GM21381 (cell line): Measurements from ENCODE around the gene ACAN.
A peak's percentile ranks its signal among the peaks of the same experiment; 100 is the strongest.

Experiments
- ATAC-seq: cut with Tn5 transposase; IDR thresholded peaks from one replicate; pipeline ENCODE4 v1.9.1; 2021; ENCODE audit warnings: mild to moderate bottlenecking, moderate library complexity; ENCODE audit not compliant: unreplicated experiment

The ACAN gene

DNA sequence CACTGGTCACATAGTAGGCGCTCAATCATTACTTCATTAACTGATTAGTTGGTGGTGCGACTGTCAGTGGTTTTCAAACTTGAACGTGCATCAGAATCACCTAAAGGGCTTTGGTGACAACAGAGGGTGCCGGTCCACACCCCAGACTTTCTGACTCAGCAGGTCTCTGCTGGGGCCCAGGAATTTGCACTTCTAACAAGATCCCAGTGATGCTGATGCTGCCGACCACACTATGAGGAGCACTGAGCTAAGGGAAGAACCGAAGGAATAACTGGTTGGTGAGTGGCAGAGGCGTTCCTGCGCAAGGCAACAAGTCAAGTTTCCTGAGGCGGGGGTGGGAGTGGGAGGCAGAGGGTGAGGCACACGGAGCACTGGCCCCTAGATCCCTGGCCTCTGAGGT is 73.3 kb downstream of the ACAN start:
- no peak for ATAC-seq

DNA sequence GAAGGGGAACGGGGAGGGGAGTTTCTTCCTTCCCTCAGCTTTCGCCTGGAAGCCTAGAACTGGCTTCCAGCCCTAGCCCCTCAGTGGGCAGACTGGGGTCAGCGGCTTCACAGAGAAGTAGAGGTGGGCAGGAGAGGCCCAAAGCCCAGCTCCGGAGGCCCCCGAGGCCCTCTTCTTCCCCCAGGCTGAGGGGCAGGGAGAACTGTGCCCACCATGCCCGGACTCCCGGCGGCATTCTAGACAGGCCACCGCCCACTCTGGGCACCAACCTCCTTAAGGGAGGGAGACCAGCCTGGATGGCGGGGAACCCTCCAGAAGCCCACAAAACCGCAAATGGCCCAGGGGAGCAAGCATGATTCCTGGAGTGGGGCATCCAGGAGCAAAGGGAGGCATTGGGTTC is 74.2 kb downstream of the ACAN start:
- ATAC-seq = no peak

DNA sequence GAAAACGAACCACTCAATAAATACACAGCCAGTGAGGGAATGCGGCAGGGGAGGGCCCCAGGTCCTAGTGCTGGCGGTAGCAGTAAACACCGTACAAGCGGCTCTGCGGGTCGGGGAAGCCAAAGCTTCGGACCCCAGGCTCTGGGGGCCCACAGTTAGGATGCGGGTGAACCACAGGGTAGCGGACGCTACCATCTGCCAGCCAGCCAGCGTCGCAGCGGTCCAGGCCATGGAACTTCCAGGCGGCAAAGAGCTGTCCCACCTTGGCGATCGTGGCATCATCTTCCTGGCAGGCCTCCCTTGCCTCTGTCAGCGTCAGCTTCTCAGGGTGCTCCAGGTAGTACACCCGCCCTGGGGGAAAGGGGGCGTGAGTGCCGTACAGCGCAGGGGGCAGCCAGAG is 74.7 kb downstream of the ACAN start:
- no peak for ATAC-seq

DNA sequence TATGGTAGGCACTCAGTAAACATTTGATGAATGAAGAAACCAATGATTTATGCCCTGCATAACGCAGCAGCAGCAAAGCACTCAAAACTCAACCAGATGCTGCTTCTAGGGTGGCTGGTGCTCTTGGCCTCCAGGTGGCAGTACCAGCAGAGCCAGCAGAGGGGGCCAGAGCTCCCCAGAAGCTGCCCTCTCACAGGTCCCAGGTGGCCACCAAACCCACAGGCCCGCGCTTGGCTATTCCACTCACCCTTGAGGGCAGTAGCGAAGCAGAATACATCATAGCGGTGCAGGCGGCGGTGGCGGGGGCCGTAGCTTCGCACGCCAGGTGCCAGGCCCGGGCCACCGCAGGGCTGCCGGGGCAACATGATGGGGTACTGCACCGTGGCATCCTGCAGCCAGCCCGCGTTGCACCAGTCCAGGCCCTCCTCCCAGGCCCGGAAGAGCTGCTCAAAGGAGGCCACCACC is 75.5 kb downstream of the ACAN start:
- ATAC-seq = no peak

DNA sequence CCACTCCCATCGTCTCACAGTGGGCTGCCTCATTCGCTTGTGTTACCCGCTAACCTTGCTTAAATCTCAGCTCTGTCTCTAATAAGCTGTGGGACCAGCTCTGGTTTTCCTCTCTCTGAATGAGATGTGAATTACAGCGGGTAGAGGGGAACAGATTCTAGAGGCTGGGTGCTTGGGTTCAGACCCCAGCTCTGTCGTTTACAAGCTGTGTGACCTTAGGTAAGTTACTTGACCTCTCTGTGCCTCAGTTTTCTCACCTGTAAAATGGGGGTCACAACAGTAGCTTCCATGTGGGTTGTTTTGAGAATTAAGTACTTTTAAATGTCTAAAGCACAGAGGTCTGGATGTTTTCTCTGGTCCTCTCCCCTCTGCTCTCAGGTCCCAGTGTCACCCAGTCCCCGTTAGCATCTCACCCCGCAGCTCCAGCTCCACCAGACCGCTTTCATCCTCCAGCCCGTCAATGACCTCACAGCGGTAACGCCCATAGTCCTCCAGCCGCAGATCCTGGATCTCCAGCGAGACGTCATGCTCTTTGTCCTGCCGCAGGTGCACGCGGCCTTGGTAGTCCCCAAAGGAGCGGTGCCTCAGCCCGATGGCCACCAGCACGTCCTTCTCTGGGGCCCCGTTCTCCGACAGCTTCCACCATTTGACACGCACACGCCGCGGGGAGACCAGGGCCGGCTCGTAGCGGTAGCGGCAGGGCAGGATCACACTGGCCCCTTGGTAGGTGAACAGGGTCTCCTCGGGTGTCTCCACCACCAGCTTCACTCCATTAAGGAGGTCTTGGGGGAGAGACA is 77.9 kb downstream of the ACAN start:
- ATAC-seq = no peak

DNA sequence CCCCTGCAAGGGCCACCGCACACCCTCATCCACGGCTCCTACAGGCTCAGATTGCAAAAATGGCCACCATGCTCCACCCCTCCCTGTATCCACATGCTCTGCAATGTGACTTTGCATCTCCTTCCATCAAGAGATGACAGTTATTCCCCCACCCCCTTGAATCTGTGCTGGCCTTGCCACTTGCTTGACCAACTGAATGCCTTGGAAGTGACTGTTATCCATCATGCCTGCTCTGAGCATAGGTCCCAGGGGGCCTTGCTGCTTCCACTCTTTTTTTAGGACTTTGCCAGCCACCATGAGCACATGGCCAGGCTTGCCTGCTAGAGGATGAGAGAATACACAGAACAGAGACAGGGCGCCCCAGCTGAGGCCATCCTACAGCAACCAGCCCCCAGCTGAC is 78.5 kb downstream of the ACAN start:
- ATAC-seq = no peak

DNA sequence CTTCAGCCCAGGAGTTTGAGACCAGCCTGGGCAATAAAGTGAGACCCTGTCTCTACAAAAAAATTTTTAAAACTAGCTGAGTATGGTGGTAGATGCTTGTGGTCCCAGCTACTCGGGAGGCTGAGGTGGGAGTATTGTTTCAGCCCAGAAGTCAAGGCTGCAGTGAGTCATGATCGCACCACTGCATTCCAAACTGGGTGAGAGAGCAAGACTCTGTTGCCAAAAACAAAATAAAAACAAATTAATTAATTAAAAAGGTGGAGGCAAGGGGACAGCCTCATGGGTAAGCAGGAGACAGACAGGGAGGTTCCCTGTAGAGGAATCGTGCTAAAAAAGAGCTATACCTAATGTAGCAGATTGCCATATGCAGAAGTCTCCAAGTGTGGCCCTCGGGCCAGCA is 79.5 kb downstream of the ACAN start:
- no peak for ATAC-seq

DNA sequence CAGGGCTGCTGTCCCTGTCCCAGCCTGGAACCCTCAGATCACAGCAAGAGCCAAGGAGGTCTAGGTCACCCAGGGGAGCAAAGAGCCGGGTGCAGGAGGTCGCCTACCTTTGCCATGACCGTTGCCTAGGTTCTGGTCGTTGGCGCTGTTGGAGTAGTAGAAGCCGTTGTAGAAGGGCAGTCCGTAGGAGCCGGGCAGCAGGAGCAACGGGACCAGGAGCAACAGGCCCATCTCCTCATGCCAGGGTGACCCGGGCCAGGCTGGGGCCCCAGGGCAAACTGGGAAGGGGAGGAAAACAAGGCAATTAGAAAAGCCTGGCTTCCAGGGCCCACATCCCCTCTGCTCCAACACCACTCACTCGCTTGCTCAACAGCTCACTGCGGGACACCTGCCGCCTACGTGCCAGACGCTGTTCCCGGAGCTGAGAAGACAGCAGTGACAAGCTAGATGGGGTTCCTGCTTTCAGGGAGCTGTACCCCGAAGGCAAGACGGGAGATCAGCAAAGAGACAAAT is 83.9 kb downstream of the ACAN start:
- ATAC-seq = no peak

DNA sequence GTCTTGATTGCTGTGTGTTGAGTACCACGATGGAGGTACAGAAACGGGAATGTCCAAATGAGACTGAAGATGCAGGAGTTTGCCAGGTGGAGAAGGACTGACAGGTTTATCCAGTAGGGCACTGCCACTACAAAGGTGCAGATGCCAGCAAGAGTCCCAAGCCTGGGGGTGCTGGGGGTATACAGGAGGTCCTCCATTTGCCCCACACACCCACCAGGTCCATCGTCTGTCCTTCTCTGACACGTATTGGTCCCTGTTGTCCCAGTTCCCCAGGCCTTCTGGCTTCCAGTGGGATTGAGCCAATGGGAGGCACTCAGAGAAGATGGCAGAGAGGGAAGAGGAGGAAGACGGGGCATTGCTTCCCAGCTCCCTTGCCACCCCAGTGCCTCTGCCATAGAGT is 85.5 kb downstream of the ACAN start:
- no peak for ATAC-seq

DNA sequence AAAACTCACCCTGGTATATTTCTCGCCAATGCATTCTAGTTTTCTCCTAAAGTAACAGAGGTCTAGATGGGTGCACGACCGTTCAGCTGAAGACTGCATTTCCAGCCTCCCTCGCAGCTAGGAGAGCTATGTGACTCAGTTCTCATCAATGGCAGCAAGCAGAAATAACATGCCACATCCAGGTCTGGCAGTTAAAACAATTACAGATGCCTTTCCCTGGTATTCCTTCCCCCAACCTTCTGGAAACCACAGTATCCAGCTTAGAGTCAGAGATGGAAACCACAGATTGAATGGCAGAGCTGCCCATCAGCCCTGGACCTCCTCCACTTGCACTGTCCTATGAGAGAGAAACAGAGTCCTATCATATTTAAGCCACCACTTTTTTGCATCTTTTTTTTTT is 87.3 kb downstream of the ACAN start:
- ATAC-seq = no peak

DNA sequence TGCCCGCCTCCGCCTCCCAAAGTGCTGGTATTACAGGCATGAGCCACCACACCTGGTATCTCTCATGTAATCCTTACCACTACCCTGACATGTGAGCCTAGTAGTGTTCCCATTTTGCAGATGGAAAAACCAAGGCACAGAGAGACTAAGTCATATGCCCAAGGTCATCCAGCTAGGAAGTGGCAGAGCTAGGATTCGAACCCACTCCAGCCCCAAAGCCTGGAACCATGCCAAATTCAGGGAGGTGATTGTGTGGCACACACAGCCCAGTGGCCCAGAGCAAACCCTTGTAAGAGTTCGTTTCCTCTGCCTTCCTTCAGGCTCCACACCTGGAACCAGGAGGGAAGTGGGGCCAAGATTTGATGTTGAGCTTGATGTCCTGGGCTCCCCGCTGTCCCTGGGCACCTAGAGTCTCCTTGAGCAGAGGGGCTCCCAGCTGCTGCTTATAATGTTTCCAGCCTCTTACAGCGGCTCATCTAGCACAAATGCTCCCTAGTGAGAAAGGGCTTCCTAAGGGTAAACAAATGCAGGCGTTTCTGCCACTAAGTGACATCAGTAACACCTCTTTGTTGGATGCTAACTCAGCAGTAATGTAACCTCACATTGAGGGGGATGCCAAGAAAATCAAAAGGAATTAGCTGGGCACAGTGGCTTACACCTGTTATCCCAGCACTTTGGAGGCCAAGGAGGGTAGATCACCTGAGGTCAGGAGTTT is 88.5 kb downstream of the ACAN start:
- ATAC-seq = no peak

DNA sequence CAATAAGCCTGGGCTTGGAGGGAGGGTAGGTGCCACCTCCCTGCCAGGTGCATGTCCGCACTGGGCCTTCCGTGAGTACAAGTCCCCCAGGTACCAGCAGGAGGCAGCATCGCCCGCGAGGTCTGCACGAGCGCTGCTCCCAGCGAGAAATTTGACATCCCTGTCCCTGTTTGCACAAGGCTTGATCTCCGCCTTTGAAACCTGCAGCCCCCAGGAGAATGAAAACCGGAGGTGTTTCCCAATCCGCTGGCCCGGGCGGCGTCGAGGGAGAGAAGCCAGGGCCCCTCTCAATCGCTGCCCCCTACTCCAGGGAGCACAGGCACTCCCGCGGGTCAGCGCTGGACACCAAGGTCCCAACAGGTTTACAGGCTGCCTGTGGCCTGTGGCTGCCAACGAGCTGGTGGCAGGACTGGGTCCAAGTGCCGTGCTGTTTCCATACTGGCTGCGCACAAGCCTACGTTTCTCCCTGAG is 91.1 kb downstream of the ACAN start:
- peak; percentile 52 for ATAC-seq

DNA sequence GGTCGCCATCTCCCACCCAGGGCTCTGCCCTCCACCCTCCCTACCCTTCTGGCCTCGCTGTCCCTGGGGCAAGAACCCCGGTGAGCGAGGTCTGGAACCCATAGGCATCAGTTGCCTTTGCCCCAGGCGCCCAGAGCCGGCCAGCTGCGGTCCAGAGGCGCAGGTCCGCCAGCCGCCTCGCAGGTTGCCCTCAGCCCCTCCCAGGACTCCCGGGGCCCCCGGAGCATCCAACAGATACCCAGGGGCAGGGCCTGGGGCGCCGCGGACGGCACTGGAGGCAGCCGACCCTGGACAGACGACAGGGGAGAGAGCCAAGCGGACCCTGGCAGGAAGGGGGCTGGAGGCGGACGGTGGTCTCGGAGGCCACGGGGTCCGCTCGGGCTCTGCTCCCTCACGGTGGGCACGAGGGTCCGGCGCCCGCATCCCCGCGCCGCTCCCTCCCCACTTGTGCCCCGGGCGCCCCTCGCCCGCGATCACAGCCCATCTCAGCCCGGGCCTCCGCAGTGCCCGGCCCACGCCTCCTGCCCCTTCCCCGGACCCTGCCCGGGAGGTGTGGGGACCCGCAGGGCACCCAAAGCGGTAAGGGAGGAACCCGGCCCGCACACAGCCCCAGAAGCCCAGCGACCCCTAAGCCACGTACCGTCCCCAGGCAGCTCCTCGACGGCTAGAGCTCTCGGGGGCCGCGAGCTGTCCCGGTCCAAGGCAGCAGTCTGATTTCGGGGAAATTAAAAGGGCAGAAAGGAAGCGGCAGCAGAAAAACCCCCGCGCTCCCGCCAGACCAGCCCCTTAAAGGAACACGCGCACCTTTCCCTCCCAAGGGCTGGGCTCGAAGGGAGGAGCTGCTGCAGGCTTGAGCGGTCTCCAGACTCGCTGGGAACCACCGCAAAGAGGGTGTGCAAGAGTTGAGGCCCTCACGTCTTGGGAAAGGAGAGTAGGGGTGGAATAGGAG is 91.9 kb downstream of the ACAN start, which contains the start of gene HAPLN3:
Gene HAPLN3, minus strand, starts transcription at position 726 of the 949 bp plus-strand sequence. CDS start 8,246 bp downstream, outside the sequence.
- ATAC-seq = peak; percentile 47

DNA sequence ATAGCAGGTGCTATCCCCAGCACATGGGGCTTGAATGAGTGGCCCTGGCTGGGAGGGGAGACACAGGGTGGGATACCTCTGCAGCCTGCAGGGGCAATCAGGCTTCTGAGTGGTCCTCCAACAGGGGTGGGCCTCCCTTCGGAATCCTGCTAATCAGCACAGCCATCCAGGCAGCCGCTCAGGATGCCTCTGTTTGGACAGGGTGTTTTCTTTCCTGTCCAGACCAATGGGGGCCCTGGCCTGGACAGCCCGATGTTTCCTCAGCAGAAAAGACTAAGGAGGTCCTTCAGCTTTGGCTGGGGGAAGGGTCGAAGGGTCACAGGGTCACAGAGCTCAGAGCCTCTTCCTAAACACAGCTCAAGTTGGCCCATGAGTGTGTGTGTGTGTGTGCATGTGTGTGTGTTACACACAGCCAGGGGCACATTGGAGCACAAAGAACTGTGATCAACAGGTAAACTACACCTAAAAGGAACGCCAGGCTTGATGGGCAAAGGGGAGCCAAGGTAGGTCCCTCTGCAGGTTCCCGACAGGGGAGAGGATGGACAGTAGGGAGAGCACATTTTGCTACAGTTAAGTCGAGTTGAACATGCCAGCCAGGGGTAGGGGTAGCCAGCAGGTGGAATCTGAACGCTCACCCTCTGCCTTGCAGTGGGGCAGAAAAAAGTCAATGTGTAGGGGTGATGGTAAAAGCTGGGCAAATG is 93.2 kb downstream of the ACAN start:
- ATAC-seq = no peak

DNA sequence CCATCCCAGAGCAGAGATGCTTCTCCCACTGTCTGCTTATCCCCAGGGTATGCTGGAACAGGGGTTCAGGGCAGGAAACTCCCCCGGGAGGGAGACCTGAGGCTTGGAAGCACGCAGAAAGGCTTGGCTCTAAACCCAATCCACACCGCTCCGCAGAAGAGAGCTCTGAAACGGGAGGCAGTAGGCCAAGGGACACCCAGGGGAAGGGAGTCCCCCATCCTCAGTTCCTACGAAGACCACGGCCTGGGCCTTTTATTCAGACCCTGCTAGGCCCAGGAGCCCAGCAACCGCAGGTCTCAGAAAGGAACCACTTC is 93.9 kb downstream of the ACAN start:
- no peak for ATAC-seq

DNA sequence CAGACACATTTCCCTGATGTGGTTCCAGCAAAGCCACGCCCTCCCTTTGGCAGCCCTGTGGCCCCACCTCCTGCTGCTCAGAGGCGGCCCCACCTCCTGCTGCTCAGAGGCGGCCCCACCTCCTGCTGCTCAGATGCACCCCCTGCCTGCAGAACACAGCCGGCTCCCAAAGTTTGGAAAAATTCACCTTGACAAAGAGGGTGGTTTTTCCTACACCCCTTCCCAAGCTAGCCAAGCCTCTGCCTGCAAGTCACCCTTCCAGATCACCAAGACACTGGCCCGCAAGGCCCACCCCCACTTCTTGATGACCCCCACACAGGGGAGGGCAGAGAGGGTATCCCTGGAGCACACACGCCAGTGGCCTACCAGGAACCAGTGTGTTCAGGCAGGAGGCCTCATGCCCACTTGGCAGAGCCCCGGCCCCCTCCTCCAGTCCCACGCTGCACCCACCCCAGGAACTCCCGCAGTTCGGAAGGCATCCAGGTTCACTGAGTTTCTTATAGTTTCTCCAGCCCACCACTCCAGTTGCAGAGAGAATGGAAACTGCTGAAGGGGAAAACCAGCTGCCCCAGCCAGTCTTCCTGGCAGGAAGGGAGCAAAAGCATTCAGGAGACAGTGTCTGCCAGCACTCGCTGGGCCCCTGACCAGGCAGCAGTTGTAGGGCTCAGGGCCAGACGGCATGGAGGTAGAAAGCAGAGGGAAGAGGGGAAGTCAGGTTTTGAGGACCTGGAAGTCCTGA is 94.4 kb downstream of the ACAN start:
- peak; percentile 54 for ATAC-seq

DNA sequence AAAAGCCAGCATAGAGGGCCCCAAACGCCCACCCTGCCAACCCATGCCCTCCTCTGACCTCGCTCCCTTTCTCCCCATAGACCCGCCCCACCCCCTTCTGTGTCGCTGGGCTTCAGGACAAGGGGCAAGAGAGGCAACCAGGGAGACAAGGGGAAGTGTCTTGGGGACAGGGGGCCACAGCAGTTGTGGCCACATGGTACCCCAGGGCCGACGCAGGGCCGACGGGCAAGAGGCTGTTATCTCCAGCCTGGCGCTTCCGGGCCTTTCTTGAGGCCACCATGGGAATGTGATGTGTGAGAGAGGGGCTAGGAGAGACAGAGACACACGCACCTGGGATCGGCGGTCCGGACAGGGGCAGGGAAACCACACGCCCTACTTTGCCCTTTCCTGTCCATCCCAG is 95.5 kb downstream of the ACAN start:
- ATAC-seq = no peak

DNA sequence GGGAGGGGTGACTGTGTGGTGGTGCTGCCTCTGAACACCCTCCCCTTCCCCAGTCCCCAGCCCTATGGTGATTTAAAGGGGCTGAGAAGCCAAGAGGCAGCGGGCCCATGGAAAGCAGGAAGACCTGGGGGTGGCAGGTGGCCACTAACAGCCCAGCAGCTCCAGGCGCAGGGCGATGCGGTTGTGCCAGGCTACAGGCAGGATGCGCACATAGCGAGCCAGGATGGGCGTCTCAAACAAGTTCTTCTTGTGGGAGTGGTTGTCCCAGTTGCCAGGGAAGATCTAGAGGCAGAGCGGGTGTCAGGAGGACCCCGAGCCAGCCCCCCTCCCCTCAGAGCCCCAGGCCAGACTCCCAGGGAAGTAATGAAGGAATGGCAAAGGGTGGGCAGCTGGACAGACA is 96.0 kb downstream of the ACAN start:
- ATAC-seq = no peak

DNA sequence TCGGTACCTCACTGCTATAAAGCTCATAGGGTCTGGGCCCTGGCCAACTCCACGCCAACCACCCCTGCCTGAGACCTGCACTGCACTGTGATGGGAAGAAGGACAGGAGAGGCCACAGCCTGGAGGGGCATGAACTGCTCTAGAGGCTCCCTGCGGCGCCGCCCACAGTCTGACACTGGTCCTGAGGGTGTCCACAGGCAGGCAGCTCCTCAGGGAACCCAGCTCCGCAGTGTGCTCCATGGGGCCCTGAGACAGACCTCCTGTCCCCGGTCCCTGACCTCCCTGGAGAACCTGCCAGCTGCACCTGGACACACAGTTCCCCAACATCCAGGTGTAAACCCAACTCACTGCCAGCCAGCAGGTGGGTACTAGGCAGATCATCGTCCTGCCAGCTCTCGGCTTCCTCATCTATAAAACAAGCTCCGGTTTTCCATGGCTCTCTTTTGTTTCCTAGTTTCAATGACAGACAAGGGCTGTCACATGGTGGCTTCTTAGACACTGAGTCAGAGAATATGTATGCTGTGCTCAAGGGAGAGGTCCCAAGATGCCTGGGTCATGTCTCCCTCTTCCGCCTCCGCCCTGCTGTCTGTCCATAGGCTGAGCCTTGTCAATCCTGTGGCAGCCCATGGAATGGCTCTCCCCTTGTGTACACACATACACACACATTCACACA is 97.2 kb downstream of the ACAN start:
- no peak for ATAC-seq
